Measurements from ENCODE around the gene MBD4. TPM values are rescaled to one million over a fixed set of nuclear protein-coding genes. Genes with fewer than 3 reads are reported as not detected.

Gene MBD4
- total RNA-seq, 1 donor from 2014 or later: 98.7 TPM

DNA sequence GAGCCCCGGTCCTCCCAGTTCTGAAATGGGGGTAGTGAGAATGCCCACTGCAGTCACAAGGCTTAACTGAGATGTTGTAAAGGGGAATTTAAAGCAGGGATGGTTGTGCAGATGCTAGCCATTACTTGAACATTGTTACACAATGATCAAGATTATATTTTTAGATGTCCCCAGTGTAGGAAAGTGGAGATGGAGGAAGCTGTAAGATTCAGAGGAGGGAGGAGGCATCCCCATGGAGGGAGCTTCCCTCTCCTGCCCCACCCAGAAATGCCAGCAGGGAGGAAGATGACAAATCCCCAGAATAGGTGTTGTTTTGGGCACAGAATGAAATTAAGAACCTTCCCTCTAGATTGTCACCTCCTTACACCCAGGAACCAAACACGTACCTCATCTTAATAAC, 57.4 kb downstream of the MBD4 start:
- POLR2A ChIA-PET: interaction anchor here (1.8 kb wide), 1 partner anchor 58 kb away, joined by 7 read pairs; the partner anchor contains the start of genes IFT122 and MBD4
- H3K27ac Mint-ChIP-seq: no peak overlapping the region

More for the DNA sequence above, 57.4 kb downstream of the MBD4 start:
- Mint-ChIP-seq H3K27me3 (no peaks in the 10 kb centered on the region), H3K4me3 (no peak overlapping the region), H3K9me3 (no peaks in the 10 kb centered on the region), H3K4me1 (no peaks in the 10 kb centered on the region), H3K36me3 (ENCODE audit: low read depth) (peaks cover 19% of the 10 kb centered on the region)
- DNase-seq: no peak
- TF ChIP-seq, protein P1, sequence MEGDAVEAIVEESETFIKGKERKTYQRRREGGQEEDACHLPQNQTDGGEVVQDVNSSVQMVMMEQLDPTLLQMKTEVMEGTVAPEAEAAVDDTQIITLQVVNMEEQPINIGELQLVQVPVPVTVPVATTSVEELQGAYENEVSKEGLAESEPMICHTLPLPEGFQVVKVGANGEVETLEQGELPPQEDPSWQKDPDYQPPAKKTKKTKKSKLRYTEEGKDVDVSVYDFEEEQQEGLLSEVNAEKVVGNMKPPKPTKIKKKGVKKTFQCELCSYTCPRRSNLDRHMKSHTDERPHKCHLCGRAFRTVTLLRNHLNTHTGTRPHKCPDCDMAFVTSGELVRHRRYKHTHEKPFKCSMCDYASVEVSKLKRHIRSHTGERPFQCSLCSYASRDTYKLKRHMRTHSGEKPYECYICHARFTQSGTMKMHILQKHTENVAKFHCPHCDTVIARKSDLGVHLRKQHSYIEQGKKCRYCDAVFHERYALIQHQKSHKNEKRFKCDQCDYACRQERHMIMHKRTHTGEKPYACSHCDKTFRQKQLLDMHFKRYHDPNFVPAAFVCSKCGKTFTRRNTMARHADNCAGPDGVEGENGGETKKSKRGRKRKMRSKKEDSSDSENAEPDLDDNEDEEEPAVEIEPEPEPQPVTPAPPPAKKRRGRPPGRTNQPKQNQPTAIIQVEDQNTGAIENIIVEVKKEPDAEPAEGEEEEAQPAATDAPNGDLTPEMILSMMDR (IDR thresholded peaks at IDR 0.05): no peak
- CTCF ChIA-PET: interaction anchor here (1.4 to 3.3 kb wide), 3 partner anchors 47 to 411 kb away, joined by 5 to 14 read pairs (median 5); no protein-coding TSS in a partner anchor
- no peak for ATAC-seq (ENCODE audit: low read depth)
- intact Hi-C loops (cut with micrococcal nuclease): loop anchor here (2.0 to 5.0 kb wide), 4 partner anchors 46 to 620 kb away; partner anchors contain the start of genes EFCAB12 and IFT122

Other genes with a start within 250 kb of the MBD4 start
- gene COPG1, start 190.3 kb downstream of the MBD4 start, total RNA-seq: 92.2 and 101 TPM in 2 replicates
- gene HMCES, start 161.1 kb downstream of the MBD4 start, total RNA-seq: 31.7 and 37.2 TPM in 2 replicates
- 1.8 and 2.1 TPM in 2 replicates for gene EFCAB12, start 11.3 kb downstream of the MBD4 start, total RNA-seq
- gene IFT122, start 276 bp upstream of the MBD4 start, total RNA-seq: 18.7 and 19.2 TPM in 2 replicates
- not detected in 2 replicates for gene RHO, start 88.7 kb upstream of the MBD4 start, total RNA-seq
- gene H1-8, start 103.2 kb upstream of the MBD4 start, total RNA-seq: not detected in 2 replicates
- gene PLXND1, start 166.7 kb upstream of the MBD4 start, total RNA-seq: 3.1 and 3.7 TPM in 2 replicates